IPS-20b (cell line): ENCODE data around the gene PAH.

Source experiments
- H3K27ac ChIP-seq: one replicate; pipeline ENCODE4 v1.5.1; 2013; ENCODE audit warnings: low read length
- H3K27me3 ChIP-seq: 2 replicates; pipeline ENCODE4 v1.6.1; 2013; ENCODE audit warnings: mild to moderate bottlenecking, low read length, inconsistent platforms; ENCODE audit not compliant: insufficient read depth
- H3K36me3 ChIP-seq: 2 replicates; pipeline ENCODE4 v1.6.1; 2013; ENCODE audit warnings: low read depth, mild to moderate bottlenecking, inconsistent platforms, low read length, moderate library complexity; ENCODE audit not compliant: insufficient read depth
- H3K4me1 ChIP-seq: 2 replicates; pipeline ENCODE4 v1.6.1; 2013; ENCODE audit warnings: mild to moderate bottlenecking, control low read depth, inconsistent platforms, low read length, moderate library complexity; ENCODE audit not compliant: insufficient read depth
- H3K4me3 ChIP-seq: 2 replicates; pipeline ENCODE4 v1.5.1; 2013; ENCODE audit warnings: mild to moderate bottlenecking, low read length, inconsistent platforms
- H3K9ac ChIP-seq: 2 replicates; pipeline ENCODE4 v1.6.1; 2013; ENCODE audit warnings: low read depth, mild to moderate bottlenecking, inconsistent platforms, low read length, moderate library complexity
- H3K9me3 ChIP-seq: 2 replicates; pipeline ENCODE4 v1.6.1; 2013; ENCODE audit warnings: mild to moderate bottlenecking, low read depth, low read length, inconsistent platforms; ENCODE audit not compliant: insufficient read depth

Gene PAH

DNA sequence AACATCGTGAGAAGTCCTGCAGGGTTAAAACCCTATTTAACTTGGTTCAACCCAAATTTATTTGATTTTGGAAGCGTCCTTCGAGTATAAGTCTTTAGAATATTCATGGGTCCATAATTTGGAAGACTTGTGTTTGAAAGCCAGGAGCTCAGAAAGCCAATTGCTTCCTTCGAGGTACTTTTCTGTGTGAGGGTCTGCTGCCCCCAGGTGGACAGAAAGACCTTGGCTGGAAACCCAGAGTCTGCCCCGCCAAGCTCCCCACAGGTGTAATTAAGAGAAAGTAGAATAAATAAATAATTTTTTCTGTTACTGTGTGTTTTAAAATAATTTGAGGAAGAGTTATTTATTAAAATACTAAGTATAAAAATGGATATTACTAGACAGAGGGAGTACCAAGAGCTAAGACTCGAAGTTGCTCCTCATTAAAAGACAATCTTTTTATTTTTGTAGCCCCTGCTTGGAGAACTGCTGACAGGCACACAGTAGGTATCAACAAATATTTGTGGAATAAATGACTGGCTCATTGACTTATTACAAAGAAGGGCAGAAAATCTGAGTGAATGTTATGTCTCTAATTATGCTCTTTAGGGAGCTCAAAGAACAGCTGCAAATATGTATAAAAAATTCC, 105.8 kb downstream of the PAH start:
- Histone ChIP-seq H3K27ac (no peak overlapping the region), H3K9ac (no peak overlapping the region), H3K36me3 (no peaks in the 10 kb centered on the region), H3K4me1 (no peaks in the 10 kb centered on the region; the same call in 1 of the 2 replicates), H3K27me3 (no peaks in the 10 kb centered on the region), H3K4me3 (no peak overlapping the region), H3K9me3 (no peaks in the 10 kb centered on the region)

DNA sequence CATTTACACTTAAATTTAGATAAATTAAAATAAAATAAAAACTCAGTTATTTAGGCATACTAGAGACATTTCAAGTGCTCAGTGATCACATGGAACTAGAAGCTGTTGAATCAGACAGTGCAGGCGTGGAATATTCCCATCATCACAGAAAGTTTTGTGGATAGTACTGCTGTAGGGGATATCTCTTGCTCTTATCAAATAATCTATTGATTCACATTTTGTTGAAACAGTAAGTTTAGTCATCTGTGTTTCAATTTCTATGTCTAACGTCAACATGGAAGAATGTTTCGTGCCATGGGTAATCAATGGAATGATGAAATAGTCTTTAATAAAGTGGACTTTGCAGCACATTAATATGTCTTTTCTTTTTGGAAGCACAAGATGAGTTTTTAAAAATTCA, 108.6 kb downstream of the PAH start:
- no peak overlapping the region for H3K9ac ChIP-seq
- peaks cover 4% of the 10 kb centered on the region for H3K4me1 ChIP-seq
- no peaks in the 10 kb centered on the region for H3K36me3 ChIP-seq
- no peaks in the 10 kb centered on the region for H3K27me3 ChIP-seq
- no peak overlapping the region for H3K27ac ChIP-seq
- no peaks in the 10 kb centered on the region for H3K9me3 ChIP-seq
- no peak overlapping the region for H3K4me3 ChIP-seq

DNA sequence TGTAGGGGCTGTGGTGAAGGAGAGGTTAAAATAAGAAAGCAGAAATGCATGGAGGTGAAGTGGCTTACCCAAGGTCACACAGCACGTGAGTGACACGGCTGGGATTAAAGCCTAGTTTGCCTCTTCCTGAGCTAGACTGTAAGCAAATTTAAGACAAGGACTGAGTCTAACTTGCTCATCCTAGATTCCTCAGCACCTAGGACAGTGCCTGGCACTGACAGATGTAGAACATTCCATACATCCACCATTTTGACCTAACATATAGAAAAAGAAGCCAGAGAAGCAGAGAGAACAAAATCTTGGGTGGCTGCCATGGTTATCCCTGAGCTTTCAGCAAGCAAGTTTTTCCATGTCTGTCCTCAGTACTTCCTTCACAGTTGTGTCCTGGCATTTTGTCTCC, 110.5 kb downstream of the PAH start:
- Histone ChIP-seq H3K4me3 (no peak overlapping the region), H3K27me3 (no peaks in the 10 kb centered on the region), H3K9ac (no peak overlapping the region)

DNA sequence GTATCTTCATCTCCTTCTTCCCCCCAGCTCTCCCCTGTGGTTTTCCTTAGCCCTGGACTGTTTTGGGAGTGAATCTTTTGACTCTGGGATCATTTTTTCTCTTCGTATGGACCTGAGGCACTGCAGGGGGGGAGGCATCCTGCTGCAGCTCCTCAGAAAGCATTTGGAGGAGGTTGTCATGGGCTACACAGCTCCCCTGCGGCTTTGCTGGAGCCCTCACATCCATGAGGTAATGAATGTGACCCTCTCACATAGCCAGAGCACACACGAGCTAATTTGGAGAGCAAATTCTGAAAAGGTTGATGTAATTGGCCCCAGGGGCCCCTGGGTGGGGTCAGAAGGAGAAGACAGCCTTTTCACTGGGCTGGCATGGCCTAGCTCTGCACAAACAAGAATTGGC, 110.9 kb downstream of the PAH start:
- H3K27ac ChIP-seq, result no peak overlapping the region

More for the DNA sequence above, 110.5 kb downstream of the PAH start:
- H3K4me1 ChIP-seq, result peaks cover 4% of the 10 kb centered on the region
- no peaks in the 10 kb centered on the region for H3K36me3 ChIP-seq
- no peak overlapping the region for H3K27ac ChIP-seq
- H3K9me3 ChIP-seq, result no peaks in the 10 kb centered on the region

GRCh38 chr12:102800565-102800964, 116.5 kb downstream of the PAH start:
- Histone ChIP-seq H3K9ac (no peak overlapping the region), H3K27ac (no peak overlapping the region), H3K9me3 (no peaks in the 10 kb centered on the region), H3K4me1 (no peaks in the 10 kb centered on the region; the same call in none of the 2 replicates), H3K4me3 (no peak overlapping the region), H3K36me3 (no peaks in the 10 kb centered on the region), H3K27me3 (no peaks in the 10 kb centered on the region)

More for the DNA sequence above, 110.9 kb downstream of the PAH start:
- no peaks in the 10 kb centered on the region for H3K36me3 ChIP-seq
- no peaks in the 10 kb centered on the region for H3K9me3 ChIP-seq
- H3K4me1 ChIP-seq, result peaks cover 4% of the 10 kb centered on the region
- H3K27me3 ChIP-seq, result no peaks in the 10 kb centered on the region
- no peak overlapping the region for H3K9ac ChIP-seq
- no peak overlapping the region for H3K4me3 ChIP-seq

- H3K4me1 ChIP-seq, result no peaks in the 10 kb centered on the region
- no peak overlapping the region for H3K4me3 ChIP-seq
Measured at GRCh38 chr12:102799229-102799628, 117.8 kb downstream of the PAH start.

GRCh38 chr12:102797528-102797927, 119.5 kb downstream of the PAH start:
- no peak overlapping the region for H3K27ac ChIP-seq
- no peaks in the 10 kb centered on the region for H3K9me3 ChIP-seq
- H3K27me3 ChIP-seq, result no peaks in the 10 kb centered on the region
- no peak overlapping the region for H3K9ac ChIP-seq
- H3K36me3 ChIP-seq, result no peaks in the 10 kb centered on the region
- H3K4me1 ChIP-seq, result no peaks in the 10 kb centered on the region
- H3K4me3 ChIP-seq, result no peak overlapping the region

More at GRCh38 chr12:102799229-102799628, 117.8 kb downstream of the PAH start:
- Histone ChIP-seq H3K27ac (no peak overlapping the region), H3K9ac (no peak overlapping the region), H3K9me3 (no peaks in the 10 kb centered on the region), H3K36me3 (no peaks in the 10 kb centered on the region), H3K27me3 (no peaks in the 10 kb centered on the region)

- Histone ChIP-seq H3K9me3 (no peaks in the 10 kb centered on the region), H3K27me3 (no peaks in the 10 kb centered on the region), H3K4me3 (no peak overlapping the region), H3K27ac (no peak overlapping the region), H3K36me3 (no peaks in the 10 kb centered on the region), H3K9ac (no peak overlapping the region), H3K4me1 (no peaks in the 10 kb centered on the region)
Measured at GRCh38 chr12:102793921-102794320, 123.1 kb downstream of the PAH start.
